Pancreas (tissue), 10 donors: Measurements from ENCODE around the gene DTNA. TPM values are rescaled to one million over a fixed set of nuclear protein-coding genes. Genes with fewer than 3 reads are reported as not detected.

ENCODE experiments used
- ATAC-seq, 4 donors: fragments of 200-7000 bp; cut with Tn5 transposase; one replicate each; pipeline versions ENCODE4 v1.8.0 to v1.9.1; 2020; ENCODE audit warnings: mild to moderate bottlenecking in 4 of 4, moderate library complexity in 4 of 4
- DNase-seq, 6 donors: peaks; one replicate each; pipeline ENCODE4 v3.0.0-alpha.2; 2020
- FAIRE-seq: peaks from 2 replicates; lab custom pipeline; 2012; peaks lifted over from hg19 to GRCh38; lab: Jason Lieb, UNC
- H3K27ac ChIP-seq, 4 donors: fragments of 200-600 bp; sonication (generic); 1 replicate in 3 of 4; 2 replicates in 1 of 4; pipeline versions ENCODE4 v1.5.0 to v1.8.0; 2020
- H3K27me3 ChIP-seq, 4 donors: fragments of 200-600 bp; one replicate each; pipeline ENCODE4 v1.8.0; 2021
- H3K36me3 ChIP-seq, 3 donors: fragments of 200-600 bp; sonication (generic) in 1 of 3; one replicate each; pipeline versions ENCODE4 v1.5.0 to v1.8.0; 2020 to 2021
- H3K4me1 ChIP-seq, 3 donors: fragments of 200-600 bp; one replicate each; pipeline ENCODE4 v1.8.0; 2021
- H3K4me3 ChIP-seq, 4 donors: fragments of 200-600 bp; sonication (generic) in 2 of 4; one replicate each; pipeline versions ENCODE4 v1.5.0 to v1.8.0; 2020 to 2021
- H3K9me3 ChIP-seq, 4 donors: fragments of 200-600 bp; one replicate each; pipeline ENCODE4 v1.8.0; 2021
- CTCF ChIP-seq, 4 donors: fragments of 200-600 bp; sonication (generic) in 3 of 4; IDR thresholded peaks; one replicate each; pipeline versions ENCODE4 v1.5.0 to v1.8.0; 2021; ENCODE audit warnings: antibody characterized with exemption in 4 of 4
- WGBS, 2 donors: extraction: QIAGEN DNeasy Blood & Tissue Kit; methylation state at CpG; one replicate each; pipeline ENCODE4 v1.1.7; 2013; 5-methylcytosine and 5-hydroxymethylcytosine counted together
- intact Hi-C, 3 donors: fragments of 100-400 bp; cut with DNase I; formaldehyde crosslinking; loops; one replicate each; pipeline versions ENCODE4 v1.11.1 to v1.14.2; 2022
- polyA plus RNA-seq, 2 donors: library from polyadenylated mRNA; stranded (reverse); fragments of 200-250 nt; gene quantifications; one replicate each; pipeline ENCODE4 v1.2.3, GENCODE V29; 2013
- total RNA-seq, 6 donors: library from RNA; stranded (reverse); fragmentation: NEBNext Ultra II Directional in 4 of 6; extraction: Animal tissue kit (Norgen Biotek cat#: 25700) in 4 of 6; gene quantifications; one replicate each; pipeline versions ENCODE4 v1.2.1 to v1.2.4, GENCODE V29; 2021 to 2023
- donor health status: healthy with polysubstance abuse.
- donor health status: DM: no; HTN: no; CAD: no; lungs with moderate emphysema.
- donor health status: DM: no; HTN: no; CAD: no.
- donor health status: control.
- donor health status: control.
- donor health status: Bipolar disorder and iron deficiency.
- donor health status: DM: yes; HTN: yes; CAD: no.
- donor health status: DM: no; HTN: no; CAD: no.
- donor health status: DM: no; HTN: no; CAD: no.
- donor health status: DM: yes; HTN: yes; CAD: no.

The DTNA gene
- total and polyA plus RNA-seq, 8 donors = 15.3 to 37.5 (median 26.4) TPM

GRCh38 chr18:34805103-34805877 is 95.2 kb downstream of the DTNA start:
- Histone ChIP-seq H3K36me3 (no peaks in the 10 kb centered on the region), H3K27me3 (no peaks in the 10 kb centered on the region), H3K27ac (no peak overlapping the region), H3K4me3 (no peak overlapping the region), H3K4me1 (peaks cover 6 to 13% (median 8%) of the 10 kb centered on the region in 3 donors), H3K9me3 (no peaks in the 10 kb centered on the region)
- ATAC-seq = peak; percentile 51 to 74 (median 60)
- no peak for DNase-seq
- TF ChIP-seq CTCF (IDR thresholded peaks at IDR 0.05) = no peak
- WGBS, 2 donors = 39% methylated on average over 7 of the region's 7 CpGs
- FAIRE-seq = no peak
- intact Hi-C loops = no loop called here

- intact Hi-C loops = no loop called here
- FAIRE-seq = no peak
- no peak overlapping the region for H3K27ac ChIP-seq
These were observed 95.8 kb downstream of the DTNA start for GRCh38 chr18:34805878-34806351.

GRCh38 chr18:34806527-34806926 is 96.4 kb downstream of the DTNA start:
- H3K27ac ChIP-seq = peak overlapping the region in 1 of 4 donors; percentile 9

More at GRCh38 chr18:34805878-34806351, 95.8 kb downstream of the DTNA start:
- peaks cover 6 to 13% (median 8%) of the 10 kb centered on the region in 3 donors for H3K4me1 ChIP-seq
- ATAC-seq (no peak), DNase-seq (no peak)
- no peaks in the 10 kb centered on the region for H3K27me3 ChIP-seq
- TF ChIP-seq CTCF (IDR thresholded peaks at IDR 0.05) = no peak
- no peak overlapping the region for H3K4me3 ChIP-seq
- no peaks in the 10 kb centered on the region for H3K9me3 ChIP-seq
- H3K36me3 ChIP-seq = no peaks in the 10 kb centered on the region

GRCh38 chr18:34807106-34807796 is 97.2 kb downstream of the DTNA start:
- Histone ChIP-seq H3K4me1 (peaks cover 6 to 13% (median 8%) of the 10 kb centered on the region in 3 donors), H3K27ac (no peak overlapping the region), H3K36me3 (peaks cover 0 to 4% (median 0%) of the 10 kb centered on the region in 3 donors), H3K4me3 (no peak overlapping the region), H3K27me3 (no peaks in the 10 kb centered on the region), H3K9me3 (no peaks in the 10 kb centered on the region)
- intact Hi-C loops = no loop called here
- no peak for TF ChIP-seq CTCF (IDR thresholded peaks at IDR 0.05)
- WGBS, 2 donors = 84 to 92% methylated on average over 2 of the region's 2 CpGs
- DNase-seq (no peak), FAIRE-seq (no peak), ATAC-seq (peak in 2 of 4 donors; percentile 33 to 64)

More at GRCh38 chr18:34806527-34806926, 96.4 kb downstream of the DTNA start:
- ATAC-seq = peak; percentile 52 to 63 (median 62)
- no peaks in the 10 kb centered on the region for H3K36me3 ChIP-seq
- H3K4me3 ChIP-seq = no peak overlapping the region
- intact Hi-C loops = no loop called here
- H3K4me1 ChIP-seq = peaks cover 6 to 13% (median 8%) of the 10 kb centered on the region in 3 donors
- TF ChIP-seq CTCF (IDR thresholded peaks at IDR 0.05) = no peak
- no peaks in the 10 kb centered on the region for H3K9me3 ChIP-seq
- no peaks in the 10 kb centered on the region for H3K27me3 ChIP-seq
- 15 to 19% methylated on average over 3 of the region's 3 CpGs for WGBS, 2 donors
- DNase-seq = no peak
- FAIRE-seq = no peak
